Activated CD4-positive, alpha-beta T cell treated with anti-CD3 and anti-CD28 coated beads, Interleukin-10, Interleukin-2, amounts not matched to agents 100 ng/mL and 50 ng/mL, durations not matched to agents 16 hours and 8 hours (primary cell): ENCODE data around the gene ISL2.
"Not testable (repeated sequence)": the region's sequence is repeated elsewhere in the genome, so short reads cannot be mapped to it uniquely, and the experiment has no call there.

ENCODE experiments used
- DNase-seq: peaks from one replicate; pipeline ENCODE4 v3.0.0-alpha.2; 2020

The ISL2 gene

DNA sequence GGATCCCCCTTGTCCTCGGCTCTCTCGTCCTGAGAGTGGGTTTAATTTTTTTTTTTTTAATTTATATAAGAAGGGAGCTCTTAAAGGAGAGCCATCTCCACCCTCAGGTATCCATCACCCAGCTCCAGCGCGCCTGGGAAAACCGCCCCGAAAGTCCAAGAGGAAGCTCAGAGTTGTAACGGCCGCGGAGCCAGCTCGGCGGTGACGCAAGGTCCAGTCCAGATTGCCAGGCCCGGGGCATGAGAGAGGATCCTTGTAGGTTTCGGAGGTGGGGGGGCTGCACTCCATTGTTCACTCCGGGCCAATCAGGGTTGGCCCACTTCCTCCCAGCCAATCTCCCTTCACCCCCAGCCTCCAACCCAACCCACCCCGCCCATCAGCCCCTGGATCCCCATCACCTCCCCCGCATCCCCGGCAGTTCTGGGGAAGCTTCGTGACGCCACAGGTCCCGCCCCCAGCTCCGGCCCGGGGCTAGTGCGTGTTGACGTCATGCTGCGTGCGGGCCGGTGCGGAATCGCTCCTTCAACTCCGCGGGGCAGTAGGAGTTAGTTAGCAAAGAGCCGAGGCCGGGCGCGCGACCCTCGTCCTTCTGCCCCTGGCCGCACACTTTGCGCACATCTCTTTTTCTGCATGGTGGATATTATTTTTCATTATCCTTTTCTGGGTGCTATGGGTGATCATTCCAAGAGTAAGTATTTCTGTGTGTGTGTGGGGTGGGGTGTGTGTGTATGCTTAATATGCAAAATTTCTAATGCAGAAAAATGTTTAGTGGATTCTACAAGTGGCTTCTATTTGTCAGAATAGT, at the start of gene ISL2:
TSS of gene ISL2 (plus strand) at position 520 of the 805 bp plus-strand sequence. CDS start at position 631, 111 bp downstream.
- DNase-seq = peak; percentile 92

DNA sequence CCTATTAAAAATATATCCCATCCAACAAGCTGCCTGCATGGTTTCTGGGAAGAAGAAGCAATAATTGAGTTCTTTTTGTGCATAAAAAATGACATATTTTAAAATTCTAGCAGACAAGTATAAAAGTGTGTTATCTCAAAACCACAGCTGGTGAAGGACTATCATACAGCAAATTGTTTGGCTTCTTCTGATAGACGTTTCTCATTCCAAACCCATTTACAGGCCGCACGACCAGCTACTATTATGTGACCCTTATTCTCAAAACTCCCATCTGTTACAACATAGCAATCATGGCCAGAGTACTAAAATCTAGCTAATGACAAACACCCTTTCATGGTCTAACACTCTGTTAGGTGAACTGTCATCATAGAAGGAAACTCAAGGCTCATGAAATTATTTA, 47.0 kb upstream of the ISL2 start:
- DNase-seq = no peak

DNA sequence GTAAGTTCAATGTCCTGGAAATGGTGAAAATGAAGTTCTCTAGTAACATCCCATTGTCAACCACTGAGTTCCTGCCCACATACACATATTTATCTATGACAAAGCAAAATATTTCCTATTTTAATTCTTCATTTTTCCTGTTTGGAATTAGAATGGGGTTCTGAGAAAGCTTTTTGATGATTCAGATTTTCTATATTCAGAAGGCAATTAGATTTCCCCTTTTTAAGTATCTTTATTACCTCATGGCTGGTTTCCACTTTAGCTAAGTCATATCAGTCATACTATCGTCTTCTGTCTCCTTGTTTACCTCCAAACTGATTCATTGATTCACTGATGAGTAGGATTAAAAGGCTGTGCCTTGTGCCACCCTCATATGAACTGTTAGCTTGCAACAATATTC, 43.2 kb upstream of the ISL2 start:
- DNase-seq = peak; percentile 34

DNA sequence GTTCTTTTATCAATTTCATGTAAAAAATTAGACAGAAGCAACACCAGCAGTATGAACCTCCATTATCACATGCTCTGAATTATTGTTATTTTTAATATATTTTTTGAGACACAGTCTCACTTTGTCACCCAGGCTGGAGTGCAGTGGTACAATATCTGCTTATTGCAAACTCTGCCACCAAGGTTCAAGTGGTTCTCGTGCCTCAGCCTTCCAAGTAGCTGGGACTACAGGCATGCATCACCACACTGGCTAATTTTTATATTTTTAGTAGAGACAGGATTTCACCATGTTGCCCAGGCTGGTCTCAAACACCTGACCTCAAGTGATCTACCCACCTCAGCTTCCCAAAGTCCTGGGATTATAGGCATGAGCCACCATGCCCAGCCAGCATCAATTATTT, 42.1 kb upstream of the ISL2 start:
- DNase-seq = not testable (repeated sequence)

DNA sequence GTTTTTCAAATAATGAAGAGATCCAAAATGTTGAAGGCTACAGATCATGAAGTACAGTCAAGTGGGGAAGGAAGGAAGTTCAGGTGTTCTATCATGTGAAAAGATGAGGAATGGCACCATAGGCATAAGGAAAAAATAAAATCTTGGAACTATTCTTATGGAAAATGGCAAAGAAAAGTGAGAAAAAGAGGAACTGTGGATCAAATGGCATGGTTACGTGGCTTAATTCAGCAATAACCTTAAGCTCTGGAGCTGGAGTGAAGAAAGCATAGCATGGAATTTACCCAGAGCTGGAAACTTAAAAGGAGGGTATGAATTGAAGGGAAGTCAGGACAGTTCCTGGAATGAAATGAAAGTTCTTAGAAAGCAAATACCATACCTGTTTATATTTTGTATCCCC, 39.7 kb upstream of the ISL2 start:
- no peak for DNase-seq

DNA sequence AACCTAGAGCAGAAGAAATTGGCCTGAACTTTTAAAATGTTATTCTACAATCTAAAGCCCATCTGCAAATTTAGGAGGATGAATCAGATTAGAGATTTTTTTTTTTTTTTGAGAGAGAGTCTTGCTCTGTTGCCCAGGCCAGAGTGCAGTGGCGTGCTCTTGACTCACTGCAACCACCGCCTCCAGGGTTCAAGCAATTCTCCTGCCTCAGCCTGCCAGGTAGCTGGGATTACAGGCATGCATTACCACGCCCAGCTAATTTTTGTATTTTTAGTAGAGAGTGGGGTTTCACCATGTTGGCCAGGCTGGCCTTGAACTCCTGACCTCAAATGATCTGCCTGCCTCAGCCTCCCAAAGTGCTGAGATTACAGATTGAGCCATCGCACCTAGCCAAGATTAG, 38.6 kb upstream of the ISL2 start:
- not testable (repeated sequence) for DNase-seq

DNA sequence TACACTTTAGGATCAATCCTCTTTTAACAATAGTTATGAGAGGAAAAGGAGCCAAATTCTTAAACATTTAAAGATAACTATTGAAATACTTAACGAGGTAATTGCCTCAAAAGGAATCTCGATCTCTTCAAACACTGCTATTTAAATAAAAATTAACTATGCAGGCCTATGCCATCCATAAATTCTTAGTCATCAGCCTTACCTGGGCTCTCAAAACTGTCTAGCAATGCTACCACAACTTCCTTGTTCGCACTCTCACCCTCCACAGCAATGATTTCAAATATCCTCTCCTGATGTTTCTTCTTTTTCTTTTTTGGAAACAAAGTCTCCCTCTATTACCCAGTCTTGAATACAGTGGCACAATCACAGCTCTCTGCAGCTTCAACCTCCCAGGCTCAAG, 37.6 kb upstream of the ISL2 start:
- no peak for DNase-seq

DNA sequence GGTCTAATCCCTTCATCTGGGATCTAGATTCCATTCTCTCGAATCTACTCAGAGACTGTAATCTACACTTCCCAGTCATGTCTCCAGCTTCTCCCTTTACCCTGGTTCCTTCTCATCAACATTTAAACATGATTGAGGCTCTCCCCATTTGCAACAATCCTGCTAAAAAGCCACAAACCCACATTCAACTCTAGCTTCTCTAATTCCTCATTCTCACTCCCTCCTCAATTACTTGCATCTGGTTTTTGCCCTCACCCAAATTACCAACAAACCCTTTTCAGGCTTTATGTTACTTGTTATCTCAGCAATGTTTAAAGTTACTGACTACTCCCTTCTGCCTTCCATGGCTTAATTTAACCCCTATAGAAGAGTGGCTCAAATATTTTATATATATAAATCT, 36.8 kb upstream of the ISL2 start:
- no peak for DNase-seq

DNA sequence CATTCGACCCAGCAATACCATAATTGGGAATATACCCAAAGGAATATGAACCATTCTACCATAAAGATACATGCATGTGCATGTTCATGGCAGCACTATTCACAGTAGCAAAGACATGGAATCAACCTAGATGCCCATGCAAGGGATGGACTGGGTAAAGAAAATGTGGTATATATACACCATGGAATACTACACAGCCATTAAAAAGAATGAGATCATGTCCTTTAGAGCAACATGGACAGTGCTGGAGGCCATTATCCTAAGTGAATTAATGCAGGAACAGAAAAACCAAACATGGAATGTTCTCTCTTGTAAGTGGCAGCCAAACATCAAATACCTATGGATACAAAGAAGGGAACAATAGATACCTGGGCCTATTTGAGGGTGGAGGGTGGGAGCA, 32.7 kb upstream of the ISL2 start:
- no peak for DNase-seq

DNA sequence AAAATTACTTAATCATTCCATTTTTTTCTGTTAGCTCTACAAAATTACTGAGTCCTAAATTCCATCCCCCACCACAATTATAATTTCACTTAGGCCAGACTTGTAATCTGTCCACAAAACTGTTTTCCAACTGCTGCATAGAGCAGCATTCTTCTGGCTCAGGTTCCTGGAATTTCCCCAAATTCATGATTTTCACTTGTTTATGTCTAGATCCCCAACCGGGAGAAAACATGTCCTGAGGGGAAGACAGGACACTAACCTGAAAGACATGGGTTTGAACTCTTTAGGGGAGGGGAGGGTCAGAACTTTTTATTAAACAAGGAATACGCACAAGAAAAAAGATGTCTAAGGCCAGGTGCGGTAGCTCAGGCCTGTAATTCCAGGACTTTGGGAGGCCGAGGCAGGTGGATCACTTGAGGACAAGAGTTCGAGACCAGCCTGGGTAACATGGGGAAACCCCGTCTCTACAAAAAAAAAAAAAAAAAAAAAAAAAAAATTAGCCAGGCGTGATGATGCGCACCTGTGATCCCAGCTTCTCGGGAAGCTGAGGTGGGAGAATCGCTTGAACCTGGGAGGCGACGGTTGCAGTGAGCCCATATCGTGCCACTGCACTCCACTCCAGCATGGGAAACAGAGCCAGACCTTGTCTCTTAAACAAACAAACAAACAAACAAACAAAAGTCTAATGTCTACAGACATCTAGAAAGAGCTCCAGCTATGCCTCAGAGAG, 26.8 kb upstream of the ISL2 start:
- no peak for DNase-seq

DNA sequence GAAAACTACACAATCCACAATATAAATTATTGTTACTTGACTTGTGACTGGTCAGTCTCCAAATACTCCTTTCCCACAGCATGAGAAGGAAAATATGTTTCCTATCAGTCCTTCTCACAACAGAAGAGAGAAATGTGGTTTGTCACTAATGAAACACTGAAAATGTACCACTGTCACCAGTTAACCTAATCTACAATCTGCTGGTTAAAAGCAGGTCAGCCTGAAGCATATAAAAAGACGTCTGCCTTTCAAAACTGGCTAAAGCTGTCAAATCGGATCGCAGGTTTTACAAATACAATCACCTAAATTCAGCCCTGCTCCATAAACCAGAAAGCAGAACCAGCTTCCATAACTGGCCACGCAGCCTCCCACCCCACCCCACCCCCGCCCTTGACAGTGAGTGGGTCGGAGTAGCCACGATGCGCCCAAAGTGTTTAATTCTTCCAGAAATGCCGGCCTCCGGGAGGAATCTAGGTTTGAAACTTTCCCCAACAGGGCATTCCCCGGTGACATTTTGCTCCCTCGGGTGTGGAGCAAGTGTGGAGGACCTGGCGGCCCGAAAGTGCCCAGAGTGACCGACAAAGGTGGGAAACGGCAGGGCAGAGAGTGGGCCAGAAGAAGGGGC, 26.0 kb upstream of the ISL2 start:
- DNase-seq = peak; percentile 24

DNA sequence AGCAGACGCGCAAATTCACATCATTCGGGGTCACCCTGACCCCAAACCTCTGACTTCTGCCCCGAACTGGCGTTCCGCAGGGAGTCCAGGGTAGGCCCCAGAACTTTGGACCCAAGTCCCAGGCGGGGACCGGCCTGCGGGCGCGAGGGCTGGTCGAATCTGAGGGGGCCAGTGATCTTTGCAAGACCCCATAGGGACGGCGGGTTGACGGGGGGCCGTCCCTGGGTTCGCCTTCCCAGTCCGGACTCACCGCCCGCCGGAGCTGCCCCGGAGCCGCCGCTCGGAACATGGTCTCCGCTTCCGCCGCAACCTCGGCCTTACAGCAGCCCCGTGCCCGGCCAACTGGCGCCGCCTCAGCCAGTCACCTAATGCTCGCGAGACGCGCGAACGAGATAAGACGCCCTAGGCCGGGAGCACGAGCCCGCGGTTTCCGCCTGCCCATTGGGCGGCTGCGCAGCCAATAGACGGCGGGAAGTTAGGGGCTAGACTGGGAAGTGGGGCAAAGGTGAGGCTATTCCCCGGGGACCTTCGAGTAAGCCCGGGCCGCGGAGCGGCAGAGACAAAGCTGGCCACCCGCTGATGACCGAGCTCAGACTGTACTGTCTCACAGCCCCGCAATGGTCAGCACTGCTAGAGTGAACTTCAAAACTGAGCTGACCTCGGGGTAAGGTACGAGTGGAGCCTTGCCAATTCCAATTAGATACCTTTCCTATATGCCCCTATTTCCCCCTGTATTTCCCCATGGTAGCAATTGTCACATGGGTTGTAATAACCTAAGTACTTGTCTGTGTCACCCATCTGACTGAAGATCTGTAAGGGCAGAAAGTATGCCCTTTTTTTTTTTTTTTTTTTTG, 25.2 kb upstream of the ISL2 start, which contains the start of gene ETFA:
TSS of gene ETFA (minus strand) at position 370 of the 854 bp plus-strand sequence. CDS start at position 289, 81 bp downstream.
- peak; percentile 98 for DNase-seq

DNA sequence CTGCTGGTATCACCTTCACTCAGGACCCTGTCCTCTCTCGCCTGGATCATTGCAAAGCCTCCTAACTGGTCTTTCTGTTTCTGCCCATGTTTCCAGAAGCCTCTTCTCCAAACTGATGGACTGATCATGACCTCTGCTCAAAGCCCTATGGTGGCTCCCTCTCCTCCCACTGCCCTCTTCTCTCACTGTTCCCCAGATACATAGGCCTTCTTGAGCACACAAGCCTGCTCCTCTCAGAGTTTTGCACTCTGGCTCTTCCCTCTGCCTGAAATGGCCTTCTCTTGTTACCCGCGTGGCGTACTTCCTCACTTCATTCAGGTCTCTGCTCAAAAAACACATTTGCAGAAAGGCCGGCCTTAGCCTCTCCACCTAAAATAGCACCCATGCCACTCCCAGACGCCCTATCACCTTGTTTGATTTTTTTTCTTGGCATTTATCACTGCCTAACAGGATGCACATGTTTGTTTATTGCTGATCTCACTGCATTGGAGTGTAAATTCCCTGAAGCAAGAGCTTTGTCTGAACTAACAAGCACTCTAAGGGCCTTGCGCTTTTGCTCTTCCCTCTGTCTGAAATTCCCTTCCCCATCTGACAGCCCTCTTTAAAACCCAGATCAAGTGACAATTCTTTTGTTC, 23.9 kb upstream of the ISL2 start:
- DNase-seq = no peak

DNA sequence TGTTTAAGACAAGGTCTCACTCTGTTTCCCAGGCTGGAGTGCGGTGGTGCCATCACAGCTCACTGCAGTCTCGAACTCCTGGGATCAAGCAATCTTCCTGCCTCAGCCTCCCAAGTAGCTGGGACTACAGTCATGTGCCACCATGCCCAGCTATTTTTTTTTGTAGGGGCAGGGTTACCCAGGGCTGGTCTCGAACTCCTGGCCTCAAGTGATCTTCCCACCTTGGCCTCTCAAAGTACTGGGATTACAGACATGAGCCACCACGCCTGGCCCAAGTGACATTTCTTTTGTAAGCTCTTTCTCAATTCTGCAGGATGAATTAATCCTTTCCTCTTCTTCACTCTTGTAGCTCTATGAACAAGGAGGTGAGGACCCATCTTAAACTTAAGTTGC, 23.4 kb upstream of the ISL2 start:
- DNase-seq = not testable (repeated sequence)

DNA sequence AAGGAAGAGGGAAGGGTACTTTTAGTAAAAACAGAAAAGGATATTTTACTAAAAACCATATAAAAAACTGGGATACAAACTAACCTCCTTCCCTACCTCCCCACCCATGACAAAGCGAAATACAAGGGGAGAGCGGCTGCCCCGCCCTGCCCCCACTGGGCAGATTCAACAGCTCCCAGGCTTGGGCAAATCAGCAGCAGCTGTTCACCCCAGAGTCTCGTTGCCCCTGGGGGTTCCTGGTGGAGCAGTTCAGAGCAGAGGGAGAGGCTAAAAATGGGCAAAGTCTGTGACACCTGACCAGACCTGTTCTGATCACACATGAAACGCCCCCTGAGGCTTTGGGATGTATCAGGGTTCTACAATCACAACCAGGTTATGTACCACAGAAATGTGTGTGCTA, 22.8 kb upstream of the ISL2 start:
- no peak for DNase-seq

DNA sequence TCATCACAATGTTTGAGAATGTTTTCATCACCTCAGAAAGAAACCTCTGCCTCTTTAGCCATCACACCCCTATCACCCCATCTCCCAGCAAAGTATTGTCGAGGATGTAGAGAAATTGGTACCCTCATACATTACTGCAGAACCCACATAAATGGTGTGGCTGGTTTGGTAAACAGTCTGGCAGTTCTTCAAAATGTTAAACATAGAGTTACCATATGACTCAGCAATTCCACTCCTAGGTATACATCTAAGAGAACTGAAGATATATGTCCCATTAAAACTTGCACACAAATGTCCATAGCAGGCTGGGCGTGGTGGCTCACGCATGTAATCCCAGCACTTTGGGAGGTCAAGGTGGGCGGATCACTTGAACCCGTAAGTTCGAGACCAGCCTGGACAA, 16.6 kb upstream of the ISL2 start:
- no peak for DNase-seq

DNA sequence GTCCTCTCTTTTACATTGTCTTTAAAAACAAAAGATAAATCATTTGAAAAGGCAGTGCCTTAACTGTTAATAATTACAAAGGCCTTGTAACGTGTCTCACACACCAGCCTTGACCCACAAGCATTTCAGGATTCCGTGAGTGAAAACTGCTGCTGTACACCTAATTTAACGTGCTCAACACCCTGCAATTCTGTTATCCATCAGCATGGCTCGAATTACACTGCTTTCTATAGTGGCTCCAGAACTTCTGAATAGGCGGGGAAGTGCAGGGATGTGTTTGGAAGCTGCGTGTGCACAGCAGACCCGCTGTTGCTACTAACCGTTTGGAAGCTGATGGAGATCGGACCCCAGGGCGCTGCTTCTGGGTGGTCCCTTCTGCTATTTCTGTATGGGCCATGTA, 15.4 kb upstream of the ISL2 start:
- no peak for DNase-seq

DNA sequence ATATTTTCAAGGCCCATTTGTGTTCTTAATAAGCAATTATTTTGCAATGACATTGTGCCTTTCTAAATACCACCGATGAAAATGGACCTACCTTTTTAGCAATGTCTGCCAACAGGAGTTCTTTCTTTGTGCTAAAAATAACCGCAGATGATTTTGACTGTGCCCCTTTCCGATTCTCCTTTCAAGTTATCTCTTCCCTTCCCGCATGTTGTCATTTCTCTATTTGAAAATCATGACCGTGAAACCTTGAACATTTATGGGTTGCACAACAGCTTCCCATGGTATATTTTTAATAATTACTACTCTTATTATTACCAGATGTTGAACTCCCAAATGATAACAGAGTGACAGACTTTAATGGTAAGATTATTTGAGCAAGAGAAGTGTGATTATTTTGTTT, 15.0 kb upstream of the ISL2 start:
- DNase-seq = no peak

DNA sequence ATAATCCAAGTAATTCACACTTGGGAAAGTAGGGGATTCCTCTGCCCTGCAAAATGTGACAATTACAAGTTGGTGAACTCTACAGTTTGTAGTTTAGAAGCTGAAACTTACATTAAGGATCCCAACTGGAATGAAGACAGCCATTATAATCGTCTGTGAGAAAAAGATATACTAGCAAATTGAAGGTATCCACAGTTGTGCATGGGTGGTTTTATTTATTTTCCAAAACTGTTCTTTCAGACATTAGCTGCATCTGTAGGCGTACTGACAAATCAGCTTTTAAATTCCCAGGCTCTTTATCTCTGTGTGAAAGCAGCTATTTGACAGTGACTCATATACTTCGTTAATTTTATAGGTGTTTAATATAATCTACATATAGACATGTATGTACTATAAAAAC, 12.5 kb upstream of the ISL2 start:
- DNase-seq = no peak

DNA sequence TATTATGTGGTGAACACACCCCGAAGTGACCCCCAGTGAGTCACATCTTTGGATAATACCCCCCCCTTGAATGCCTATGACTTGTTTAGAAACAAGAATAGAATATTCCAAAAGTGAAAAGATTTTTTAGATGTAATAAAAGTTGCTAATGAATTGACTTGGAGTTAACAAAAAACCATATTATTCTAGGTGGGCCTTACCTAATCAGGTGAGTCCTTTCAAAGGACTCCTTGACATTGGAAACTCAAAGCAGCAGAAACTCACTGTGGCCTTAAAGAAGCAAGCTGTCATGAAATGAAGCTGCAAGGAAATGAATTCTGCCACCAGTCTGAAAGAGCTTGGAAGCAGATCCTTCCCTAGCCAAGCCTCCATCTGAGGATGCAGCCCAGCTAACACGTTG, 10.9 kb upstream of the ISL2 start:
- no peak for DNase-seq

DNA sequence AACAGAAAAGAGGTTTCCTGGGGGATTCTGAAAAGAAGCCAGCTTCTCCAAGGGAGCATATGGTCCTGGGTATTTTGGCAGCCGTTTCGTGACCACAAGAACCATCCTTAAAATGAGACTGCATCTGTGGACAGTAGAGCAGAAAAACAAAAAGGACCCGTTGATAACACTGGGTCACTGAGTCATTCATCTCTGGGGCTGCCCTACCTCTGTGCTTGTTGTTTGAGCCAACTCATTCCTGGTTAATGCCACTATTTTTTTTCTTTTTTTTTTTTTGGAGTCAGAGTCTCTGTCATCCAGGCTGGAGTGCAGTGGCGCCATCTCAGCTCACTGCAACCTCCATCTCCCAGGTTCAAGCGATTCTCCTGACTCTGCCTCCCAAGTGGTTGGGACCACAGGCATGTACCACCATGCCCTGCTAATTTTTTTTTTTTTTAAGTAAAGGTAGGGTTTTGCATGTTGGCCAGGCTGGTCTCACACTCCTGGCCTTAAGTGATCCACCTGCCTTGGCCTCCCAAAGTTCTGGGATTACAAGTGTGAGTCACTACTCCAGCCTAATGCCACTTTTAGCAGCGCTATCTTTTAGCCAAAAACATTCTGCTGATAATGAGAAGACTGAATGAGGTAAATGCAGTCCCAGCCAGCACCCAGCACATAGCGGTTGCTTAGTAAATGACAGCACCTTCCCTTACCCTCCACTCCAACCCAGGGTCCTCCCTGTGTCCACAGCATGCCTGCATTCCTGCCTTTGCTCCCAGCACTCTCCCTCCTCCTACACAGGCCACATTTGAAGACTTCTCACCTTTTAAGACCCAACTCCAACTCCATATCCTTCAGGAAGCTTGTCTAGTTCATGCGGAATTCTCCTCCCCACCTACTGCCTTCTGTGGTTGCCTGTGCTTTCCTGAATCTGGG, 9.1 kb upstream of the ISL2 start:
- no peak for DNase-seq
